Mucosa of rectum (tissue), 2 donors: ENCODE measurements around the gene EPS8.

Experiments used
- H3K27ac ChIP-seq, 2 donors: one replicate each; pipeline ENCODE4 v1.7.0; 2013; ENCODE audit warnings: inconsistent platforms in 2 of 2, low read depth in 2 of 2, low read length in 2 of 2
- H3K27me3 ChIP-seq, 2 donors: one replicate each; pipeline ENCODE4 v1.7.0; 2013; ENCODE audit warnings: low read length in 2 of 2; ENCODE audit not compliant: control insufficient read depth in 2 of 2, insufficient read depth in 2 of 2
- H3K36me3 ChIP-seq, 2 donors: one replicate each; pipeline ENCODE4 v1.7.0; 2013; ENCODE audit warnings: low read length in 2 of 2; ENCODE audit not compliant: control insufficient read depth in 2 of 2, insufficient read depth in 2 of 2
- H3K4me1 ChIP-seq, 2 donors: one replicate each; pipeline ENCODE4 v1.7.0; 2013; ENCODE audit warnings: low read length in 2 of 2, mild to moderate bottlenecking in 1 of 2; ENCODE audit not compliant: control insufficient read depth in 2 of 2, insufficient read depth in 2 of 2
- H3K4me3 ChIP-seq, 2 donors: one replicate each; pipeline ENCODE4 v1.7.0; 2013; ENCODE audit warnings: low read length in 2 of 2
- H3K9ac ChIP-seq, 2 donors: one replicate each; pipeline ENCODE4 v1.7.0; 2013; ENCODE audit warnings: low read length in 2 of 2, low read depth in 1 of 2, mild to moderate bottlenecking in 1 of 2
- H3K9me3 ChIP-seq, 2 donors: one replicate each; pipeline ENCODE4 v1.7.0; 2013; ENCODE audit warnings: low read length in 2 of 2; ENCODE audit not compliant: control insufficient read depth in 2 of 2
- donor health status: healthy.
- donor health status: Normal muscosa, but diverticular disease.

The EPS8 gene

DNA sequence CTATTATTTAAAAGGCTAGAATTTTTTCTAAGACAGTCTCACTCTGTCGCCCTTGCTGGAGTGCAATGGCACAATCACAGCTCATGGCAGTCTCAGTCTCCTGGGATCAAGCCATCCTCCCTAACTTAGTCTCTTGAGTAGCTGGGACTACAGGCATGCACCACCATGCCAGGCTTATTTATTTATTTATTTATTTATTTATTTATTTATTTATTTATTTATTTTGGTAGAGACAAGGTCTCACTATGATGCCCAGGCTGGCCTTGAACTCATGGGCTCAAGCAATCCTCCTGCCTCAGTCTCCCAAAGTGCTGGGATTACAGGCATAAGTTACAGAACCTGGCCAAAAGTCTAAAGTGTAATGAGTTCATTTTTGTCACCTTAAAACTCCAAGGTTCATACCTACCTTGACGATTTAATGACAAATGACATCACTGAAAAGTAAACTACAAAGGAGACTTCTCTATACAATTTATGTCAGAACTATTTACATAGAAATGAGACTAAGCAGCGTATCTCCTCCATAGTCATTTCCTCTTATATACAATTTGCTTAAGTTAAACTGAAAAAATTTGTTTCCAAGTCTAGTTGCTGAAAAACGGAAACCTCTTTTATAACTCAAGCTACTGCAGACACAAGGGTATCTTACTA is 78.2 kb downstream of the EPS8 start:
- peak overlapping the region in 1 of 2 donors; percentile 61 for H3K9ac ChIP-seq
- H3K4me1 ChIP-seq: peaks cover 10 to 29% of the 10 kb centered on the region in 2 donors
- H3K36me3 ChIP-seq: no peaks in the 10 kb centered on the region
- H3K27me3 ChIP-seq: no peaks in the 10 kb centered on the region
- no peaks in the 10 kb centered on the region for H3K9me3 ChIP-seq
- peak overlapping the region; percentile 63 to 96 for H3K27ac ChIP-seq
- peak overlapping the region; percentile 61 to 72 for H3K4me3 ChIP-seq

GRCh38 chr12:15709551-15709950 is 79.6 kb downstream of the EPS8 start:
- Histone ChIP-seq H3K4me1 (peaks cover 10 to 29% of the 10 kb centered on the region in 2 donors), H3K9me3 (no peaks in the 10 kb centered on the region), H3K9ac (no peak overlapping the region), H3K36me3 (no peaks in the 10 kb centered on the region), H3K27ac (no peak overlapping the region), H3K27me3 (no peaks in the 10 kb centered on the region), H3K4me3 (no peak overlapping the region)

DNA sequence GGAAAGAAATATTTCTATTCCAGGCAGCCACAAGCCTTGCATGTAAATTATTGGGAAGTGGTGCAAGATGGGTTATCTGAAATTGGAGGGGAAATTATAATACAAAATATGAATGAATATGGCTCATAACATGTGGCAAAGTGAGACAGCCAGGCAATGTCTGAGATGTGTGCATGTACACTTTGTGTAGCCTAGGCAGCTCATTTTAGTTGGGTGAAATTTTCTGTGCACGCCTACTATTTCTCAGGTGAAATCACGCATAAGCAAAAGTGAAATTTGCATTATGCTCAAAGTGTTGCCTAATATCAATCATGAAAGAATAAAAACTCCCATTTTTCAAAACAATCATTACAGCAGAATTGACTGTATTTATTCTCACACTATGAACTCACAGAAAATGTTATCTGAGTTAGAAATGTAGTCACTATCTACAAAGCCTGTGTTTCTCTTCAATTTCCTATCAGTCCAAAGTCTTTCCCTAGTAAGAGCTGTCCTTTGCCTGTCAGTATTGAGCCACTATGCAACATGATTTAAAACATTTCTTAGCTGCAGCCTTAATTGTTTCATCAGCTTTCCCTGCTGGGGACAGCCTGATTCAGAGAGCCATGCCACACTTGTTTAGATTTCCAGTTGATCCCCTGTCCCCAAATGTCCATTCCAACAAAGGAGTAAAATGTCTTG is 80.7 kb downstream of the EPS8 start:
- Histone ChIP-seq H3K36me3 (no peaks in the 10 kb centered on the region), H3K4me1 (peaks cover 5 to 27% of the 10 kb centered on the region in 2 donors), H3K27ac (no peak overlapping the region), H3K4me3 (no peak overlapping the region), H3K9ac (peak overlapping the region in 1 of 2 donors; percentile 9), H3K27me3 (no peaks in the 10 kb centered on the region), H3K9me3 (no peaks in the 10 kb centered on the region)

DNA sequence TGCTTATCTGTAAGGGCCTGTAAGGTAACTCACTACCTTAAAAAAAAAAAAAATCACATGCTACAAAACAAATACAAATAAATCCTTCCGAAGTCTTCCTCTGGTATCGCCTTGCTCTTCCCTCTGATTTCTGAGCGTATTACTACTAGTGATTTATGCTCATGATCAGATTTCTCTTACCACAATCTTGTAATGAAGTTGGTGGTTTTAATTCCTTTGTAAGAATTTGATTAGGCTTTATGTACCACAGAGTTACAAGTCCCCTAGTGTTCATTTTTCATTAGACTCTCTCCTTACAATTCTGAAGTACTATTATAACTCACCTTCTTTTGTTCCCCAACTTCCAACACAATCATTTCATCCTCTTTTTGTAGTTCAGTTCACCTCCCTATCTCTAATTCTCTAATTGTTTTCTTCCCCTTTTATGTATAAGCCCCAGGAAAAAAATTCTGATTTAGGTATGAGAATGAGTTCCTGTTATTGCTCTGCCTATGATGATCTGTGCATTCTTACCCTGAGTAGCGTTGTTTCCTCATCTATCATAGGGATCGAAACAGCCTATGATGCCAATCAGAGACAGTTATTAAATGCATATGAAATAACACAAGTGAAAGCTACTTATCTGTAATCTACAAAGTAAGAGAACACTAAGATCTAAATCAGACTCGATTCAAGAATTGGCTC is 81.5 kb downstream of the EPS8 start:
- Histone ChIP-seq H3K4me1 (peaks cover 0 to 21% of the 10 kb centered on the region in 2 donors), H3K4me3 (no peak overlapping the region), H3K36me3 (no peaks in the 10 kb centered on the region), H3K9ac (no peak overlapping the region), H3K27me3 (no peaks in the 10 kb centered on the region), H3K9me3 (no peaks in the 10 kb centered on the region), H3K27ac (no peak overlapping the region)

GRCh38 chr12:15706010-15706676 is 83.0 kb downstream of the EPS8 start:
- peak overlapping the region; percentile 54 to 73 for H3K27ac ChIP-seq
- no peaks in the 10 kb centered on the region for H3K27me3 ChIP-seq
- no peak overlapping the region for H3K9ac ChIP-seq
- H3K36me3 ChIP-seq: no peaks in the 10 kb centered on the region
- H3K9me3 ChIP-seq: no peaks in the 10 kb centered on the region
- peak overlapping the region in 1 of 2 donors; percentile 22 for H3K4me3 ChIP-seq
- H3K4me1 ChIP-seq: peaks cover 0 to 25% of the 10 kb centered on the region in 2 donors

DNA sequence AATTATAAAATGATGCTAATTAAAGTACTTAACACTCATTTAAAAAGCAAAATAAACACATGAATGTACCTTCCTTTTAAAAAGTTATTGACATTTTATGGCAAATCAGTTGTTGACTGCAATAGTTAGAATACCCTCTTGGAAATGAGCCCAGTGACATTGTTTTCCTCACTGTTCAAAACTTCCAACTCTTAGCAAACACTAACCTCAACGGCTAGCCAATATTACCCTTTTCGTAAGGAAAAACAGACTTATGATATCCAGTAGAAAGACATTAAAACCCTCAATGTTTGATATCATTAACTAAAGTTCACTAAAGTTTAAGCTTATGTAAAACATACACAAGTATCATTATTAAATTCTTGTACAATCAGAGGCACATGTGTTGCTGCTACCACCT is 83.6 kb downstream of the EPS8 start:
- Histone ChIP-seq H3K36me3 (no peaks in the 10 kb centered on the region), H3K4me3 (peak overlapping the region in 1 of 2 donors; percentile 22), H3K4me1 (peaks cover 1 to 25% of the 10 kb centered on the region in 2 donors), H3K27me3 (no peaks in the 10 kb centered on the region), H3K9ac (no peak overlapping the region), H3K9me3 (no peaks in the 10 kb centered on the region), H3K27ac (peak overlapping the region; percentile 54 to 73)

GRCh38 chr12:15702276-15702675 is 86.9 kb downstream of the EPS8 start:
- Histone ChIP-seq H3K36me3 (no peaks in the 10 kb centered on the region), H3K27ac (peak overlapping the region in 1 of 2 donors; percentile 40), H3K9ac (no peak overlapping the region), H3K4me1 (peaks cover 7 to 36% of the 10 kb centered on the region in 2 donors), H3K27me3 (no peaks in the 10 kb centered on the region), H3K4me3 (no peak overlapping the region), H3K9me3 (no peaks in the 10 kb centered on the region)

- peak overlapping the region; percentile 12 to 40 for H3K27ac ChIP-seq
- H3K27me3 ChIP-seq: no peaks in the 10 kb centered on the region
- H3K4me3 ChIP-seq: no peak overlapping the region
- H3K4me1 ChIP-seq: peaks cover 7 to 34% of the 10 kb centered on the region in 2 donors
- peak overlapping the region in 1 of 2 donors; percentile 3 for H3K9ac ChIP-seq
- H3K36me3 ChIP-seq: no peaks in the 10 kb centered on the region
- H3K9me3 ChIP-seq: no peaks in the 10 kb centered on the region
Measured at GRCh38 chr12:15701631-15702156, 87.5 kb downstream of the EPS8 start.

- Histone ChIP-seq H3K9ac (no peak overlapping the region), H3K4me1 (peaks cover 7 to 31% of the 10 kb centered on the region in 2 donors), H3K9me3 (no peaks in the 10 kb centered on the region), H3K27me3 (no peaks in the 10 kb centered on the region), H3K4me3 (no peak overlapping the region), H3K27ac (peak overlapping the region; percentile 12 to 40), H3K36me3 (no peaks in the 10 kb centered on the region)
Measured at GRCh38 chr12:15701206-15701605, 88.0 kb downstream of the EPS8 start.
